ENCODE results near the gene ZNF83. TPM values are rescaled to one million over a fixed set of nuclear protein-coding genes. Genes with fewer than 3 reads are reported as not detected.

The ZNF83 gene
- total and polyA plus RNA-seq, 4 experiments from 2014 or later = 10.7 to 130 (median 77.0) TPM

DNA sequence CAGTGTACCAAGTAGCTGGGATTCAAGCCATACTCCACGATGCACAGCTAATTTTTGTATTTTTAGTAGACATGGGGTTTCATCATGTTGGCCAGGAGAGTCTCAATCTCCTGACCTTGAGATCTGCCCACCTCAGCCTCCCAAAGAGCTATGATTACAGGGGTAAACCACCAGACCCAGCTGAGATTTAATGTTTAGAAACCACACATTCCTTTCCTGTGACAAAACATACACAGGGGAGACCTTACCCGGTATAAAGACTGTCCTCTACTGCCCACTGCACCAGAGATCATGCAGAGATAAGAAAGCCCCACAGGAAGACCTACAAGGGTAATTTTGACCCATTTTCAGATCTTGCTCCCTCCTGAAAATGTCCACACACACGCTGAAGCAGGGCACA lies 22.8 kb upstream of the ZNF83 start:
- Histone ChIP-seq H3K27me3 (ENCODE audit: insufficient read depth, low read length) (no peaks in the 10 kb centered on the region), H3K36me3 (ENCODE audit: insufficient read depth, low read length) (peaks cover 21% of the 10 kb centered on the region), H3K4me3 (ENCODE audit: low read length in 2 of 2) (no peak overlapping the region), H3K9me3 (ENCODE audit: control insufficient read depth in 1 of 2, low read length in 2 of 2) (no peaks in the 10 kb centered on the region), H3K4me1 (ENCODE audit: insufficient read depth, low read length) (no peaks in the 10 kb centered on the region), H3K27ac (ENCODE audit: low read depth, low read length) (no peak overlapping the region)
- ChIA-PET CTCF (ENCODE audit: partially characterized antibody) (no interaction called here), POLR2A (ENCODE audit: partially characterized antibody) (no interaction called here)
- Mint-ChIP-seq H3K4me3 (no peak overlapping the region), H3K27me3 (no peaks in the 10 kb centered on the region), H3K9me3 (peaks cover 0 to 26% (median 3%) of the 10 kb centered on the region in 8 donors), H3K27ac (peak overlapping the region in 1 of 7 donors; percentile 75), H3K36me3 (peaks cover 59 to 70% of the 10 kb centered on the region in 2 donors), H3K4me1 (peaks cover 0 to 5% (median 0%) of the 10 kb centered on the region in 4 donors)
- intact Hi-C loops (cut with micrococcal nuclease) = no loop called here
- DNase-seq = no peak

DNA sequence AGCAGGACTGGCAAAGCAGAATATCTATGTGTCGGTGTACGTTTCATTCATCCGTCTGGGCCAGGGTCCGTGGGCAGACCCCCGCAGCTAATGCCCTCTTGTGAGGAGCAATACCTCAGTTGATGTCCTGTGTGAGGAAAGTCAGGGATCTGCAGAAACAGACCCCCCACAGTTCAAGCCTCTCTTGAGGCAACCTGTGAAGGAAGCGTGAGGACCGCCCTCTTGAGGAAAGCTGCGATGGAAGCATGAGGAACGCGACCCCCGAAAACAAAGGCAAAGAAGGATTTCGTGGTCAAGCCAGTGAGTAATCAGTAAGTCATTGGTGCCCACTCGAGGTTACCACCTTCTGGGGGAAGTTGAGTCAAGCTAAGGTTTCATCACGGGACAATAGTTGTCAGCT lies 20.9 kb upstream of the ZNF83 start:
- H3K4me3 ChIP-seq (ENCODE audit: low read length in 2 of 2) = no peak overlapping the region
- Mint-ChIP-seq H3K36me3 (peaks cover 71 to 85% of the 10 kb centered on the region in 2 donors), H3K9me3 (peaks cover 0 to 36% (median 4%) of the 10 kb centered on the region in 8 donors), H3K27ac (peak overlapping the region in 1 of 7 donors; percentile 42), H3K4me3 (no peak overlapping the region), H3K27me3 (no peaks in the 10 kb centered on the region), H3K4me1 (peaks cover 0 to 7% (median 0%) of the 10 kb centered on the region in 4 donors)
- no peaks in the 10 kb centered on the region for H3K4me1 ChIP-seq (ENCODE audit: insufficient read depth, low read length)
- H3K36me3 ChIP-seq (ENCODE audit: insufficient read depth, low read length) = peaks cover 33% of the 10 kb centered on the region
- intact Hi-C loops (cut with micrococcal nuclease) = no loop called here
- H3K9me3 ChIP-seq (ENCODE audit: control insufficient read depth in 1 of 2, low read length in 2 of 2) = no peaks in the 10 kb centered on the region
- DNase-seq = no peak
- no peaks in the 10 kb centered on the region for H3K27me3 ChIP-seq (ENCODE audit: insufficient read depth, low read length)
- ChIA-PET POLR2A (ENCODE audit: partially characterized antibody) (no interaction called here), CTCF (ENCODE audit: partially characterized antibody) (no interaction called here)
- H3K27ac ChIP-seq (ENCODE audit: low read depth, low read length) = no peak overlapping the region

GRCh38 chr19:52658595-52658994 lies 20.4 kb upstream of the ZNF83 start:
- Histone ChIP-seq H3K4me3 (ENCODE audit: low read length in 2 of 2) (no peak overlapping the region), H3K36me3 (ENCODE audit: insufficient read depth, low read length) (peaks cover 38% of the 10 kb centered on the region), H3K4me1 (ENCODE audit: insufficient read depth, low read length) (no peaks in the 10 kb centered on the region), H3K27me3 (ENCODE audit: insufficient read depth, low read length) (no peaks in the 10 kb centered on the region), H3K27ac (ENCODE audit: low read depth, low read length) (no peak overlapping the region), H3K9me3 (ENCODE audit: control insufficient read depth in 1 of 2, low read length in 2 of 2) (no peaks in the 10 kb centered on the region)
- Mint-ChIP-seq H3K4me3 (no peak overlapping the region), H3K27me3 (no peaks in the 10 kb centered on the region), H3K36me3 (peaks cover 75 to 89% of the 10 kb centered on the region in 2 donors), H3K9me3 (peaks cover 0 to 40% (median 6%) of the 10 kb centered on the region in 8 donors), H3K27ac (no peak overlapping the region), H3K4me1 (peaks cover 0 to 7% (median 0%) of the 10 kb centered on the region in 4 donors)
- no peak for DNase-seq
- intact Hi-C loops (cut with micrococcal nuclease) = no loop called here
- ChIA-PET POLR2A (ENCODE audit: partially characterized antibody) (no interaction called here), CTCF (ENCODE audit: partially characterized antibody) (no interaction called here)

- POLR2A ChIA-PET (ENCODE audit: partially characterized antibody) = no interaction called here
- Mint-ChIP-seq H3K27ac (no peak overlapping the region), H3K9me3 (peaks cover 2 to 71% (median 37%) of the 10 kb centered on the region in 8 donors)
These were observed 15.0 kb upstream of the ZNF83 start for GRCh38 chr19:52653161-52653560.

DNA sequence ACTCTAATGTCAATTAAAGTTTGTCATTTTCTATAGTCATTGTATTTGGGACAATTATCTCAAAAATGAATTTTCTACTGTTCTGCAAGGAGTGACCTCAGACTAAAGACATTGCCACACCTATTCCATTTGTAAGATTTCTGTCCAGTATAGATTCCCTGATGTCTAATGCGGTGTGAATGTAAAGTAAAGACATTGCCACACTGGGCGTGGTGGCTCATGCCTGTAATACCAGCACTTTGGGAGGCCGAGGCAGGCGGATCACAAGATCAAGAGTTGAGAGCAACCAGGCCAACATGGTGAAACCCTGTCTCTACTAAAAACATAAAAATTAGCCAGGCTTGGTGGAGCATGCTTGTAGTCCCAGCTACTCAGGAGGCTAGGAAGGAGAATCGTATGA lies 13.8 kb upstream of the ZNF83 start:
- Histone ChIP-seq H3K27me3 (ENCODE audit: insufficient read depth, low read length) (no peaks in the 10 kb centered on the region), H3K9me3 (ENCODE audit: control insufficient read depth in 1 of 2, low read length in 2 of 2) (peaks cover 0 to 10% of the 10 kb centered on the region in 2 donors), H3K4me3 (ENCODE audit: low read length in 2 of 2) (no peak overlapping the region), H3K36me3 (ENCODE audit: insufficient read depth, low read length) (peaks cover 22% of the 10 kb centered on the region), H3K27ac (ENCODE audit: low read depth, low read length) (no peak overlapping the region), H3K4me1 (ENCODE audit: insufficient read depth, low read length) (no peaks in the 10 kb centered on the region)
- Mint-ChIP-seq H3K9me3 (peaks cover 2 to 80% (median 48%) of the 10 kb centered on the region in 8 donors), H3K4me1 (peaks cover 0 to 2% (median 0%) of the 10 kb centered on the region in 4 donors), H3K27me3 (no peaks in the 10 kb centered on the region), H3K4me3 (no peak overlapping the region), H3K27ac (no peak overlapping the region), H3K36me3 (peaks cover 81 to 94% of the 10 kb centered on the region in 2 donors)
- POLR2A ChIA-PET (ENCODE audit: partially characterized antibody) = no interaction called here
- CTCF ChIA-PET (ENCODE audit: partially characterized antibody) = no interaction called here
- intact Hi-C loops (cut with micrococcal nuclease) = no loop called here
- no peak for DNase-seq

More at GRCh38 chr19:52653161-52653560, 15.0 kb upstream of the ZNF83 start:
- peaks cover 81 to 91% of the 10 kb centered on the region in 2 donors for H3K36me3 Mint-ChIP-seq
- intact Hi-C loops (cut with micrococcal nuclease) = no loop called here
- Histone ChIP-seq H3K27ac (ENCODE audit: low read depth, low read length) (no peak overlapping the region), H3K27me3 (ENCODE audit: insufficient read depth, low read length) (no peaks in the 10 kb centered on the region), H3K36me3 (ENCODE audit: insufficient read depth, low read length) (peaks cover 22% of the 10 kb centered on the region), H3K4me3 (ENCODE audit: low read length in 2 of 2) (no peak overlapping the region), H3K4me1 (ENCODE audit: insufficient read depth, low read length) (no peaks in the 10 kb centered on the region), H3K9me3 (ENCODE audit: control insufficient read depth in 1 of 2, low read length in 2 of 2) (no peaks in the 10 kb centered on the region)
- CTCF ChIA-PET (ENCODE audit: partially characterized antibody) = no interaction called here
- DNase-seq = no peak
- H3K4me3 Mint-ChIP-seq = no peak overlapping the region
- no peaks in the 10 kb centered on the region for H3K27me3 Mint-ChIP-seq
- peaks cover 0 to 2% (median 0%) of the 10 kb centered on the region in 4 donors for H3K4me1 Mint-ChIP-seq

GRCh38 chr19:52648336-52649016 lies 10.3 kb upstream of the ZNF83 start:
- no peak overlapping the region for H3K27ac ChIP-seq (ENCODE audit: low read depth, low read length)
- intact Hi-C loops (cut with micrococcal nuclease) = no loop called here
- peaks cover 2 to 85% (median 62%) of the 10 kb centered on the region in 8 donors for H3K9me3 Mint-ChIP-seq
- no peaks in the 10 kb centered on the region for H3K27me3 Mint-ChIP-seq
- H3K36me3 Mint-ChIP-seq = peaks cover 60 to 79% of the 10 kb centered on the region in 2 donors
- no peaks in the 10 kb centered on the region for H3K4me1 Mint-ChIP-seq
- ChIA-PET CTCF (ENCODE audit: partially characterized antibody) (no interaction called here), POLR2A (ENCODE audit: partially characterized antibody) (no interaction called here)
- no peaks in the 10 kb centered on the region for H3K4me1 ChIP-seq (ENCODE audit: insufficient read depth, low read length)
- DNase-seq = no peak
- peaks cover 4% of the 10 kb centered on the region for H3K36me3 ChIP-seq (ENCODE audit: insufficient read depth, low read length)
- no peaks in the 10 kb centered on the region for H3K27me3 ChIP-seq (ENCODE audit: insufficient read depth, low read length)
- H3K9me3 ChIP-seq (ENCODE audit: control insufficient read depth in 1 of 2, low read length in 2 of 2) = peaks cover 0 to 12% of the 10 kb centered on the region in 2 donors
- H3K4me3 ChIP-seq (ENCODE audit: low read length in 2 of 2) = no peak overlapping the region
- no peak overlapping the region for H3K4me3 Mint-ChIP-seq
- no peak overlapping the region for H3K27ac Mint-ChIP-seq

DNA sequence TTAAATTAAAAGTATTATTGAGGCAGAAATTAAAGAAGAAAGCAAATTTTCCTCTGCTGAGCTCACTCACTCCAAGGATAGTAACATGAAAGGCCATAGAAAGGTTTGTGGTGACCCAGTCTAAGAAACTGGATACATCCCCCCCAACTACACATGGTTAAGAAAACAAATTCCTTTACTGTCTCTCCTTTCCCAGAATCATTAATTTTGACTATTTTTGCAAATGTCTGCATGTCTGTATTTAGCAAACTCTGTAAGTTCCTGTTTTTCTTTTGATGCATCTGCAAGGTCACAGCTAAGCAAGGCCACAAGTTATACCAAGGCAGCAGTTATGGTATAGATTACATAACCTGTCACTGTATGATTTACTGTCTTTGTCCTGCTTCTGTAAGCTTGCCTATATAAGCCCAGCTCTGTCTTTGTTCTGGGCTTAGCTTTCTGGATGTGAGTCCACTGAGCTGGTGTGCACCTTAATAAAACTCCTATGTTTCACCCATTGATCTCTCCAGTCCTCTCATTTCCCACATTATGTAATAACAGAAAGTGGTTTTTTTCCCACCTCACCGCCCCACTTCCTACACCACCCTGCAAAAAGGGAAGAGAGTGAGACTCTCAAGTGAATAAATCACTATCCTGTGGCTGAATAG lies 8.5 kb upstream of the ZNF83 start:
- peaks cover 0 to 12% of the 10 kb centered on the region in 2 donors for H3K9me3 ChIP-seq (ENCODE audit: control insufficient read depth in 1 of 2, low read length in 2 of 2)
- no peak overlapping the region for H3K27ac ChIP-seq (ENCODE audit: low read depth, low read length)
- H3K36me3 ChIP-seq (ENCODE audit: insufficient read depth, low read length) = no peaks in the 10 kb centered on the region
- H3K36me3 Mint-ChIP-seq = peaks cover 43 to 64% of the 10 kb centered on the region in 2 donors
- intact Hi-C loops (cut with micrococcal nuclease) = no loop called here
- ChIA-PET CTCF (ENCODE audit: partially characterized antibody) (interaction anchor here (0.6 kb wide), 1 partner anchor 56 kb away, joined by 4 read pairs; no protein-coding TSS in a partner anchor), POLR2A (ENCODE audit: partially characterized antibody) (no interaction called here)
- H3K27me3 ChIP-seq (ENCODE audit: insufficient read depth, low read length) = no peaks in the 10 kb centered on the region
- H3K4me3 Mint-ChIP-seq = no peak overlapping the region
- no peaks in the 10 kb centered on the region for H3K4me1 ChIP-seq (ENCODE audit: insufficient read depth, low read length)
- no peak overlapping the region for H3K27ac Mint-ChIP-seq
- peaks cover 0 to 80% (median 63%) of the 10 kb centered on the region in 8 donors for H3K9me3 Mint-ChIP-seq
- no peak for DNase-seq
- no peak overlapping the region for H3K4me3 ChIP-seq (ENCODE audit: low read length in 2 of 2)
- no peaks in the 10 kb centered on the region for H3K27me3 Mint-ChIP-seq
- H3K4me1 Mint-ChIP-seq = no peaks in the 10 kb centered on the region

Data from CD4-positive, alpha-beta memory T cell (primary cell).